G401 (cell line): ENCODE results near the gene AXIN2. TPM values are rescaled to one million over a fixed set of nuclear protein-coding genes. Genes with fewer than 3 reads are reported as not detected.
"Not testable (repeated sequence)": the region's sequence is repeated elsewhere in the genome, so short reads cannot be mapped to it uniquely, and the experiment has no call there.

Source experiments
- DNase-seq: peaks from one replicate; pipeline ENCODE4 v3.0.0-alpha.2; 2015; ENCODE audit warnings: low spot score
- in situ Hi-C: cut with HindIII; loops from 2 replicates; pipeline ENCODE4 v1.10.0; 2016; ENCODE audit warnings: low sequenced_read_pairs, mixed read lengths
- total RNA-seq: library from RNA; depleted of rRNA; stranded (reverse); fragments of >200 nt; shearing (Covaris generic); gene quantifications from 2 replicates; pipeline ENCODE4 v1.2.3, GENCODE V29; 2014

Gene AXIN2
- total RNA-seq, 1 experiment from 2014 or later, result 6.3 TPM

DNA sequence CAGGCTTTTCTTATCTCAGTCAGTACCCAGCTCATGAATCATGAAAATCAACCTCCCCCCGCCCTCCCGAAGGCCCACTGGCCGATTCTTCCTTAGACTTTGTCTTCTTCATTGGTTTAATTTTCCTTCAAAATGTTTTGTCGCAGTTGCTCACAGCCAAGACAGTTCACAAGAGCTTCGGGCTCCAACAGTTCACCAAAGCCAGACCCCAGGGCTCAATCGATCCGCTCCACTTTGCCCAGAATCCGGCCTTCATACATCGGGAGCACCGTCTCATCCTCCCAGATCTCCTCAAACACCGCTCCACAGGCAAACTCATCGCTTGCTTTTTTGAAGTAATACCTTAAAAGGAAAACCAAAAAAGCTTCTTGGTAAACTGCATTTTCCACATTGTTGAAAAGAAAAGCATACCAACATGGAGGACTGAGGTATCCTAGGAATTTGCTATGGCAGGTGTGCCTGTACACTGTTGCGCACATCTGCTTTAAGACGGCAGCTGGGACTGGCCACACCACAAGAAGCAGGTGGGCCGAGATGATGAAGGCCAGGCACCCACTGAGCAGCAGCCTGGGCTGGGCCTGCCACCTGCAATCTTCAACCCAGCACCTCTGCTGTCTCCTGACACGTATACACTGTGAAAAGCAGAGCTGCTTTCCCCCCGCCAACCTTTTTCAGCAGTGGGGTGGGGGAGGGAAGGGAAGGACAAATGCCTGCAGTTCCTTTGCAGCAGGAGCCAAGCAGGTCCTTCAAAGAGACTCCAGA lies 31.5 kb downstream of the AXIN2 start:
- DNase-seq, result no peak
- in situ Hi-C loops, result no loop called here

DNA sequence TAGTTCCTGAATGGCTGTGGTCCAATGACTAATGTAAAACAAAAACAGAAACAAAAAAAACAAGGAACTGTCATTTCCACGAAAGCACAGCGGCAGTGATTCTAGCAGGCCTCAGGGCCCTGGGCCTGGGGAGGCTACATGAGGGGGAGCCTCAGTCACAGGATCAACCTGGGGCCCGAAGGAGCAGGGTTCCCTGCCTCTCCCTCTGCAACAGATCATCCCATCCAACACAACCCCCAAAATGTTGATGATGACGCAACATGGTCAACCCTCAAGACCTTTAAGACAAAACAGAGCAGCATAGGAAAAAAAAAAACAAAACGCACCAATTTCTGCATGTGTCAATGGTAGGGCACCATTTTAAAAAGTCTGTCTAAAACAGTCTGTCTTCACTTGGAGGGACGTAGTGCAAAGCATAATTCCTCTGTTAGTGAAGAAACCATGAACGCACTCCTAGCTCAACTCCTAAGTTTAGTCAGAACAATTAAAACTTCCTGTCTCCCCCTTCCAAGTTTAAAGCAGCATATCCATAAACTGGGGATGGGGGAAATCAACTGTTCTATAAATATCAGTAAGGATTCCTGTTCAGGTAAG lies 32.3 kb downstream of the AXIN2 start:
- DNase-seq, result no peak
- in situ Hi-C loops, result no loop called here

DNA sequence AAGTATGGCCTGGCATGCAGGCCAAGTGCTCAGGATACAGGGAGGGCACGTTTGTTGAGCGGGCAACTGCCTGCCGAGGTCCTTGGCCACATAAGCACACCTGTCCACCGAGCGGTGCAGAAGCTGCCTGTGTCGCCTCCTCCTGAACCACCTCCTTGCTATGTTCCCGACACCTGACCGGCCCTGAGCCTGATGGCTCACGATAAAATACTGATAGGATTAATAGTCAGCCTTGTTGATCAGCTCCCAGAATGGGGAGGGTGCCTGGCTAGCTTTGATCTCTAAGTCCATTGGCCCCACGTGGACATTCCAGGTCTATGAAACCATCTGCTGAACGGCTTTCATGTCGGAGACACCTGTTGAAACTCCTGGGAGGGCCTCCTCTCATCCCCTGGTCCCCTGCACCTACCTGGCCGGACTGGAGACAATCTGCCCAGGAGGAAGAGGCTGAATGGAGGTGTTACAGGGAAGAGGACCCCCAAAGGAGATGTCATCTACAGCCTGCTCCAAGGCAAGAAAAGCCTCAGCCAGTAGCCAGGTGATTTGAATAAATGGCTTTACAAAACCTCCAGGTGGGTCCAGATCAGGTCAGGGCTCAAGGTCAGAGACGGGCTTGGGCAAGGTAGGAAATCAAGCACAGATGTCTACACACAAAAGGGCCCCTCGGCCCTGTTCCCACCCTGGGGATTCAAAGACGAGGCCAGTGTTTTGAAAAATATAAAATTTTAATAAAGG lies 33.4 kb downstream of the AXIN2 start:
- in situ Hi-C loops, result no loop called here
- DNase-seq, result no peak

DNA sequence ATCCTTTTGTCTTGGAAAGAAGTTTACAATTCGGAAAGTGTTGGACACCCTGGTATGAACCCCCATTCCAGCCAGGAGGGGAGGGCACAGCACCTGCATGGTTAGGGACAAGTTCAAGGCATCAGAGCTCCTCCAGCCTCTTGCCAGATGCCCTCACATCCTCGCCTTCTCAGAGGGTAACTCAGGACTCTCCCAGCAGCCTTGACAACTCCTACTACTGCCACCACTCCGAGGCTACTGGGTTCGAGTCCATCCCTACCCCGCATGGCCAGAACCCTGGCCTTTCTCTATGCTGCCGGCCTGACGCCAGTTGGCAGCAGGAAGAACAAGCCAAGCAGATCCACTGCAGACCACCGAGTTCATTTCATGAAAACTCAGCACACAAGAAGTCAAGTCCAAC lies 34.1 kb downstream of the AXIN2 start:
- DNase-seq, result no peak
- in situ Hi-C loops, result no loop called here

DNA sequence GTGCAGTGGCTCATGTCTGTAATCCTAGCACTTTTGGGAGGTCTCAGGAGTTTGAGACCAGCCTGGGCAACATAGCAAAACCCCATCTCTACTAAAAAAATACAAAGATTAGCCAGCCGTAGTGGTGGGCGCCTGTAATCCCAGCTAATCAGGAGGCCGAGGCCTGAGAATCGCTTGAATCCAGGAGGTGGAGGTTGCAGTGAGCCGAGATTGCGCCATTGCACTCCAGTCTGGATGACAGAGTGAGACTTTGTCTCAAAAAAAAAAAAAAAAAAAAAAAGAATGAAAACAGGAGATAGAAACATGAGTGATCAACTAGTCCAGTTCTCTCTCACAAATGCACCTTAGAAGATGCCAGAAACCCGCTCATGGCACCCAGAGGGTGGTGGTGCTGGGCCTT lies 34.6 kb downstream of the AXIN2 start:
- in situ Hi-C loops, DNase-seq: not testable (repeated sequence)

DNA sequence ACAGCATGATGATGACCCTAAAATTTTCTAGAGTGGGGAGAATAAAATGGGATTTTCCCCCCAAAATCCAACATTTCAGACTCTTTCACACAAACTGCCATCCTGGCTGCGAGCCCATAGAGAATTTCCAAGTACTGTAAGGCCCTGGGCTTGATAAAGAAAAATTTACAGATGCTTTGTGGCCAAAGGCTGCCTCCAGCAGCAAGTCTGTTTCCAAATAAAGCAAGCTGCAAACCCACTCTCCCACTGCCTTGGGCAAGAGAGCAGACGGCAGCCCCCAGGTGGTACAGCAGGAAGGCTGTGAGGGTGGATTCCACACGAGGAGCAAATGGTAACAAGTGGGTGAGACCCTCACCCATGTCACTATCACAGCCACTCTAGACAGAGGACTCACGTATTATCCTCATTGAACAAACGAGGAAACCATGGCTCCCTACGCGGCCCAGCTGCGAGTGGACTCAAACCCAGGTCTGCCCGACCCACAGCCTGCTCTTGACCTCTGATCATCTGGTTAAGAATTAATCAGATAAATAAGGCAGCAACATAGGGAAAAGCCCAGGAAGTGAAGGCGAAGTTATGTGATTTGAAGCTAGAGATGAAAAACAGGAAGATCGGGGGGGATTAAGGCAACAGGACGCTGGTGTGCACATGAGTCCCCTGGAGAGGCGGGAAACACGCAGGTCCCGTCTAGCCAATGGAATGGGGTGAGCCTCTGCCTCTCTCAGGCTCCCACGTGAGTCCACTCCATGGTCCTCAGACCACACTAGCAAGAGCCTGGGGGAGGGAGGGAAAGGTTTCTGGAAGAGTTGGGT lies 37.4 kb downstream of the AXIN2 start:
- in situ Hi-C loops, result no loop called here
- no peak for DNase-seq

DNA sequence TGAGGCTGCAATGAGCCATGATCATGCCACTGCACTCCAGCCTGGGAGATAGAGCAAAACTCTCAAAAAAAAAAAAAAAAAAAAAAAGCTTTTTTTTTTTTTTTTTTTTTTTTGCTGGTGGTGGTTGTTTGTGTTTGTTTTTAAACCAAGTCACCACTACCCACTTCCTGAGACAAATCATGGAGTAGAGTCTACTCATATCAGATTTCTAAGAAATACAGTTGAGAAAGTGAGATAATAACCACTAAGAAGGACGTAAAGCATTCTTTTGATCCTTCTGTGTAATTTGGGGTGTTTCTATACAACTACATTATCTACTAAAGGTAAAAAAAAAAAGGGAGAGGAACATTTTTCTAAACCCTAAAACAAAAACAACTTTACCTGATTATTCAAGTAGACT lies 38.0 kb downstream of the AXIN2 start:
- DNase-seq, result no peak
- in situ Hi-C loops, result no loop called here

DNA sequence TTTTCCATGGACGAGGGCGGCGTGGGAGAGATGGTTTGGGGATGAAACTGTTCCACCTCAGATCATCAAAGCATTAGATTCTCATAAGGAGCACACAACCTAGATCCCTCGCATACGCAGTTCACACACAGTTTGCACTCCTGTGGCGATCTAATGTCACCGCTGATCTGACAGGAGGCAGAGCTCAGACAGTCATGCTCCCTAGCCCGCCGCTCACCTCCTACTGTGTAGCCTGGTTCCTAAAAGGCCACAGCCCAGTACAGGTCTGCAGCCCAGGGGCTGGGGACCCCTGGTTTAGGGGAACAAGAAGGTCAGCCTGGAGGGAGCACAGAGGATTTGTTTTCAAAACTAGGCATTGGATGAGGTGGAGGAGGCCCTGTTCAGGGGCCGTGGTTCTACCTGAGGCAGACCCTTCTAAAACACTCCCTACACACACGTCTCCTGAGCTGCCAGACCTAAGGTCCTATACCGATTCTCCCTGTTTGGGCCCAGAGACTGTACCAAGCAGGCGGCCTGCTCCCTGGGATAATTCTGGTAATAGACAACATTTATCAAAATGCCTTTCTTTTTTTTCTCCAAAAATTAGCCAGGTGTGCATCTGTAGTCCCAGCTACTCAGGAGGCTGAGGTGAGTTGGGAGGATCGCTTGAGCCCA lies 38.6 kb downstream of the AXIN2 start:
- in situ Hi-C loops, result no loop called here
- no peak for DNase-seq

DNA sequence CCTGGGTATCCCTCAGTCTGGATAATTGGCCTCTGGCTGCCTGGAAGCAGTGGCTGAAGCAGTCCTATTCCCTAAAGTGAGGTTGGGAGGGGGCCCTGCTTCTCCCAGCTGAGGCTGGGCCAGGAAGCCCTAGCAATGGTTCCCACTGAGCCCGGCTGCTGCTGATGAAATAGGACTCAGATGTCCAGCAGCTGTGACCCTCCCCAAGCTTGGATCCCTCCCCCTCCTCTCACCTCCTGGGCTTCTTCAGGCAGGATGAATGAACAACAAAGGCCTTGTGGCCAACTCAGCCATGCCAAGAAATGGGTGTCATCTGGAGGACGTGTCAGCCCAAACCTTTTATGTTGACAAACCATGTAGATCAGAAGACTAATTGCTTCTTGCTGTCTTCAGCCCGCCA lies 42.0 kb downstream of the AXIN2 start:
- DNase-seq, result no peak
- in situ Hi-C loops, result no loop called here

DNA sequence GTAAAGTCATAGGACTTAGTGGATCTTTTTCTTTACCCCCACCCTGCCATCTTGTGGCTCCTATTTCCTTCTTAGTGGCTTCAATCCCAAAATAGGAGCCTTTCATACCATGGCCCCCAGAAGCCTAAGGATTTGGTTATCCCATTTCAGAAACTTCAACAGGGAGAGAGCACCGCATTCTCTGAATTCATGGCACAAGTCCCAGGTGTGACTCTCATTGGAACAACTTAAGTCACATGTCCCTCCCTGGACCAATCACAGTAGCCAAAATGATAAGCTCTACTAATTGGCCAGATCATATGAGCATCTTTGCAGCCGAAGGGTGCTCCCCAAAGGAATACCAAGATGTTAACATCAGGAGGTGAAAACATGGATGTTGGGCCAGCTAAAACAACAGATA lies 43.2 kb downstream of the AXIN2 start:
- no peak for DNase-seq

DNA sequence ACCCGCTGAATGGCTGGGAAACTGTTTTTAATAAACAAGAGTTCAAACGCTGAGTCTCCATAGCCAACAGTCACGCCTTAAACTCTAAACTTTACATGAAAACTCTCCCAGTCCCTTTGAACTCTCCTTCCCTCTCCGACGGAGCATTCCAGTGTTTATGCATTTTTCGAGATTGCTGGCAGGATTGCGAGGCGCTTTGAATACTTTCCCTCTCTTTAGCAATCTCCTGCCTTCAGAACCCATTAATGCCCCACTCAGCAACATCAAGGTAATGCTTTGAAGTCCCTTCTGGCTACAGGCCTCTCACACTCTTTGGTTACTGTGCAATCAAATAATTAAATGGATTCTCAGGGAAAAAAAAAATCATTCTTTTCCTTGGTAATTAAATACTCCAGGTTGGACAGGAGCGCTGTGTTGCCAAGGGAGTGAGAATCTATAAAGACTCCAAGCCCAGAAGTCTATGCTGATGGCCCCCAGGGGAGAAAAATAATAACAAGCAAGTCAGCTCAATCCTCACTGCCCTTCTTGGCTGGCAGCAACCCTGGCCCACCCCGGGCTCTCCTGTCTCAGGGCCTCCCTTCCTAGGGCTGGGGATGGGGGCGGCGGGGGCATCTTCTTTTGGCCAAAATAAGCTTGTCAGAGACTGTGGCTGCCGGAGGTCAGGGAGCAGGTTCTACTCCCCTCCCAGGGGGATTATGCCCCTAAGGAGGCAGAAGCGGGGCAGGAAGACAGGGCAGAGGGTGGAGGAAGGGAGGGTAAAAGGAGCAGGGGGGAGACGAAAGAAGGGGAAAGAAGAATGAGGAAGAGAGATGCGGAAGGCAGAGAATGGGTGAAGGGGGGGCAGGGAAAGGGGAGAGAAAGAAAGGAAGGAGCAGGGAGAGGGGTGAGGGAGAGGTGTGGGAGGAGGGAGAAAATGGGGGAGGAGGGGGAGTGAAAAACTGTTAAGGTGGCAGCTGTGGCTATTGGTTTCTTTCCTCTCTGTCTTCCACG lies 45.2 kb downstream of the AXIN2 start:
- in situ Hi-C loops, result no loop called here
- no peak for DNase-seq

More for the DNA sequence above, 43.2 kb downstream of the AXIN2 start:
- in situ Hi-C loops, result no loop called here

DNA sequence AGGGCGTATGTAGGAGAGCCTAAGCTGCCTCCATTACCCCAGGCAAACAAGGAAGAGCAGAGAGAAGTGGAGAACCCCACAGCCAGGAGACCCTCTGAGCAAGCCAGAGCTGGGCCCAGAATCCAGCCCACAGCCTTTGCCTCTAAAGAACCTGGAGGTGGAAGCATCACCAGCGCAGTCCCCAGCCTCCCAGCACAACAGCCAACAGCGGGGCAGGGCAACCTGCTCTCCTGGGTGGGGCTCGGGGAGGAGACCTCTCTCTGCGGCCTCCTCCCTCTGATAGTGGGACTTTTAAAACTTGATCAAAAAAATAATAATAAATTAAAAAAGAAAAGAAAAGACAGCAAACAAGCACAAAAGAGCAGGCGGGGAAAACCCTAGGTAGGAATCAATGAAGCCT lies 45.9 kb downstream of the AXIN2 start:
- no peak for DNase-seq
- in situ Hi-C loops, result no loop called here

DNA sequence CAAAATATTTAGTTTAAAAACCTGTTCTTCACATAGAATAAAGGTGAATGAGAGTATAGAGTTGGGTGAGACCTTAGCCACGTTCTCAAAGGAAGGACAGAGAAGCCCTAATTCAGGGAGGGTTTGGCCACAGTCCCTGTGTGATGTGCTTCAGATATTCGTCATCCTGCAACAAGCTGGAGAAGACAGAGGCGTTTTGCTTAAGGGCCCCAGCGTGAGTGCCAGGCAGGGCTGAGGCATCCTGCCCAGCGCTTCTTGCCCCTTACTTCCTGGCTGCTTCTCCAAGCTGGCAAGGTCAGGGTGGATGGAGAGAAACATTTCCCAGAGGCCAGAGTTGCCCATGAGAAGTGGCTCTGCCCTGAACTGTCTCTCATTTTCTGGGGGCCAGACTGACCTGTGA lies 46.9 kb downstream of the AXIN2 start:
- in situ Hi-C loops, result no loop called here
- no peak for DNase-seq

DNA sequence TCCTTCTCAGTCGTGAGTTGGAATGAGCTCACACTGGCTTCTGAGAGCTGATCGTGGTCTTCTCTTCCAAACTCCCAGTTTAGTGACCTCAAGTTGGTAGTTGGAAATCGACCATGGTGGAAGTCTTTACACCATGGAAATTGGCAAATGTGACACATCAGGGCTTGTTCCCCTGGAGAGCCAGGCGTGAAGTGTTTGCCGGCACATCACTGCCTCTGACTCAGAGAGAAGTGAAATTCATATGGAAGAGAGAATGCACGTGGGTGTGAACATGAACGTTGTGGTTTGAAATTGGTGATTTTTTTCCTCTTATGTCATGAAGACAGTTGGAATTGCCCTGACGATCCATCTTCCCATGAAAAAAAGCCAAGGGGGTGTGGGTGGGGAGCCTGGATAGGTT lies 47.4 kb downstream of the AXIN2 start:
- DNase-seq, result no peak
- in situ Hi-C loops, result no loop called here

DNA sequence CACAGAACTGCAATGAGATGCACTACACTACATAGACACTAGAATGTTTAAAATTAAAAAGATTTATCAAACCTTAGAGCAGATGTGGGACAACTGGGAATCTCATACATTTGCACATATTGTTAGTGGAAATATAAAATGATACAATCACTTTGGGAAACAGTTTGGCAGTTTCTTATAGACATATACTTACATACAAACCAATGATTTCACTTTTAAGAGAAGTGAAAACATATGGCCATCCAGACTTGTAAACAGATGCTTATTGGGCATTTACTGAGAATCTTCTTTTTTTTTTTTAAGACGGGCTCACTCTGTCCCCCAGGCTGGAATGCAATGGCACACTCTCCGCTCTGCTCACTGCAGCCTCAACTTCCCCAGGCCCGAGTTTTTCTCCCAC lies 50.1 kb downstream of the AXIN2 start:
- DNase-seq, result no peak
- in situ Hi-C loops, result no loop called here

DNA sequence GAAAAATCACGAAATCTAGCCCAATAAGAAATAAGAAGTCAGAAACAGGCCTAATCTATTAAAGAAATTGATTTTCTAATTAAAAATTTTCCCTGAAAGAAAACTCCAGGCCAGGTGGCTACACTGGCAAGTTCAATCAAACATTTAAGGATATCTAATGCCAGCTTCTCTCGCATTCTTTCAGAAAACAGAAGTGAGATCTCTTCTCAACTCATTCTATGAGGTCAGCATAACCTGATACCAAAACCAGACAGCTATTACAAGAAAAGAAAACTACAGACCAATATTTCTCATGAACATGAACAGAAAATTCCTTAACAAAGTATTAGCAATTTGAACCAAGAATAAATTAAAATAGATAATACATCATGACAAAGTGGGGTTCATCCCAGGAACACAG lies 52.4 kb downstream of the AXIN2 start:
- in situ Hi-C loops, result no loop called here
- DNase-seq, result no peak

DNA sequence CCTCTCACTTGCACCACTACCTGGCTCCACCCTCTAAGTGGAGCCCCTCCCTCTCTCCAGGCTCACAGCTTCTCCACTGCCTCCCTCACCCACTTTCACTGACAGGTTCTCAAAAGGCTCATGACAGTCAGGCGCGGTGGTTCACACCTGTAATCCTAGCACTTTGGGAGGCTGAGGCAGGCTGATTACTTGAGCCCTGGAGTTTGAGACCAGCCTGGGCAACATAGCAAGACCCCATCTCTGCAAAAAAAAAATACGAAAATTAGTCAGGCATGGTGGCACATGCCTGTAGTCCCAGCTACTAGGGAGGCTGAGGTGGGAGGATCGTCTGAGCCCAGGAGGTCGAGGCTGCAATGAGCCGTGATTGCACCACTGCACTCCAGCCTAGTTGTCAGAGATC lies 56.8 kb downstream of the AXIN2 start:
- in situ Hi-C loops, DNase-seq: not testable (repeated sequence)

DNA sequence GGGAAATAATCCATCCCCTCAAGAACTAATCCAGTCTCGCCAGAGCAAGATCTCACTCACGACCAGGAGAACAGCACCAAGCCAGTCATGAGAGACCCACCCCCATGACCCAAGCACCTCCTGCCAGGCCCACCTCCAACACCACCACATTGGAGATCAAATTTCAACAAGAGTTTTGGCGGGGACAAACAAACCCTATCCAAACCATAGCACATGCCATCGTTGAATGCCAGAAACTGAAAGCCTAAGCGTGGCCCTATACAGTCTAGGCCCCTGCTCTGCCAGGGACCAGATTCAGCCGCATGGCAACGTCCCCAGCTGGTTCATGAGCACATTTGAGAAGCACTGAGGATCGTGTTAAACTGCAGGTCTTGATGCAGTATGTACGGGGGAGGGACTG lies 57.3 kb downstream of the AXIN2 start:
- no peak for DNase-seq
- in situ Hi-C loops, result no loop called here
